HEK293 (cell line): Measurements from ENCODE around the gene TFR2.
A peak's percentile ranks its signal among the peaks of the same experiment; 100 is the strongest.

Source experiments
- CTCF ChIA-PET: fragments of 350-600 bp; formaldehyde crosslinking; extraction: SDS; loops from one replicate; lab custom pipeline; 2021; ENCODE audit warnings: antibody characterized with exemption; lab: Yijun Ruan, JAX
- POLR2A ChIA-PET: fragments of 300-600 bp; formaldehyde crosslinking; extraction: SDS; loops from one replicate; lab custom pipeline; 2020; ENCODE audit warnings: antibody characterized with exemption, inconsistent platforms; lab: Yijun Ruan, JAX
- H3K27ac ChIP-seq: fragments of 200-500 bp; sonication (Bioruptor generic); 2 replicates; pipeline ENCODE4 v1.5.1; 2014; ENCODE audit warnings: low read depth, low read length, control low read depth, inconsistent platforms; ENCODE audit errors: extremely low read depth
- H3K36me3 ChIP-seq, 2 experiments: fragments of 200-500 bp in 1 of 2; sonication (Bioruptor generic) in 1 of 2; 1 replicate in 1 of 2; 2 replicates in 1 of 2; pipeline ENCODE4 v1.5.1; 2014 to 2017; ENCODE audit warnings: inconsistent platforms in 2 of 2, low read length in 2 of 2; ENCODE audit not compliant: control insufficient read depth in 2 of 2, insufficient read depth in 1 of 2
- H3K4me1 ChIP-seq: fragments of 200-500 bp; sonication (Bioruptor generic); 2 replicates; pipeline ENCODE4 v1.5.1; 2014; ENCODE audit warnings: mild to moderate bottlenecking, low read length, inconsistent platforms; ENCODE audit not compliant: control insufficient read depth, insufficient read depth
- H3K4me3 ChIP-seq: 2 replicates; pipeline ENCODE4 v1.5.1; 2011; ENCODE audit warnings: low read depth, mild to moderate bottlenecking, control low read depth, low read length, moderate library complexity
- H3K9me3 ChIP-seq: fragments of 200-500 bp; sonication (Bioruptor generic); 2 replicates; pipeline ENCODE4 v1.5.1; 2014; ENCODE audit warnings: low read depth, low read length, inconsistent platforms; ENCODE audit not compliant: control insufficient read depth, insufficient read depth
- KLF10 ChIP-seq: fragments of 450-650 bp; IDR thresholded peaks from 2 replicates; pipeline ENCODE4 v1.5.1; 2018; ENCODE audit warnings: missing biosample characterization, mild to moderate bottlenecking, missing genetic modification characterization
- OSR2 ChIP-seq: fragments of 450-650 bp; formaldehyde crosslinking; IDR thresholded peaks from 2 replicates; pipeline ENCODE4 v1.5.1; 2016; ENCODE audit warnings: missing biosample characterization, missing genetic modification characterization
- OVOL3 ChIP-seq: fragments of 450-650 bp; formaldehyde crosslinking; IDR thresholded peaks from 2 replicates; pipeline ENCODE4 v1.5.1; 2016; ENCODE audit warnings: missing biosample characterization, missing genetic modification characterization
- SP3 ChIP-seq: fragments of 450-650 bp; formaldehyde crosslinking; IDR thresholded peaks from 2 replicates; pipeline ENCODE4 v1.5.1; 2016; ENCODE audit warnings: missing biosample characterization, missing genetic modification characterization
- TRIM28 ChIP-seq: IDR thresholded peaks from 2 replicates; pipeline ENCODE4 v1.6.1; 2011; ENCODE audit warnings: low read length, control low read depth, borderline replicate concordance
- YY2 ChIP-seq: fragments of 450-650 bp; formaldehyde crosslinking; IDR thresholded peaks from 2 replicates; pipeline ENCODE4 v1.5.1; 2016; ENCODE audit warnings: missing biosample characterization, missing genetic modification characterization
- ZNF335 ChIP-seq: fragments of 450-650 bp; formaldehyde crosslinking; conservative IDR thresholded peaks from 2 replicates; pipeline ENCODE4 v1.5.1; 2016; ENCODE audit warnings: missing biosample characterization, missing genetic modification characterization
- ZNF416 ChIP-seq: fragments of 450-650 bp; formaldehyde crosslinking; IDR thresholded peaks from 2 replicates; pipeline ENCODE4 v1.5.1; 2016; ENCODE audit warnings: missing biosample characterization, missing genetic modification characterization
- ZNF501 ChIP-seq: fragments of 450-650 bp; formaldehyde crosslinking; IDR thresholded peaks from 2 replicates; pipeline ENCODE4 v1.5.1; 2016; ENCODE audit warnings: missing biosample characterization, missing genetic modification characterization
- ZNF544 ChIP-seq: fragments of 450-650 bp; formaldehyde crosslinking; IDR thresholded peaks from 2 replicates; pipeline ENCODE4 v1.5.0; 2017; ENCODE audit warnings: missing biosample characterization, missing genetic modification characterization
- ZNF549 ChIP-seq: fragments of 450-650 bp; IDR thresholded peaks from 2 replicates; pipeline ENCODE4 v1.5.1; 2018; ENCODE audit warnings: missing biosample characterization, missing genetic modification characterization, mild to moderate bottlenecking, inconsistent platforms, moderate library complexity
- ZNF555 ChIP-seq: fragments of 450-650 bp; formaldehyde crosslinking; conservative IDR thresholded peaks from 2 replicates; pipeline ENCODE4 v1.5.1; 2017; ENCODE audit warnings: missing biosample characterization, mild to moderate bottlenecking, missing genetic modification characterization, inconsistent platforms
- ZNF701 ChIP-seq: fragments of 450-650 bp; formaldehyde crosslinking; IDR thresholded peaks from 2 replicates; pipeline ENCODE4 v1.5.1; 2016; ENCODE audit warnings: missing biosample characterization, missing genetic modification characterization
- ZNF768 ChIP-seq: fragments of 450-650 bp; formaldehyde crosslinking; IDR thresholded peaks from 2 replicates; pipeline ENCODE4 v1.5.1; 2018; ENCODE audit warnings: missing biosample characterization, mild to moderate bottlenecking, missing genetic modification characterization
- ZXDB ChIP-seq: fragments of 450-650 bp; formaldehyde crosslinking; IDR thresholded peaks from 2 replicates; pipeline ENCODE4 v1.5.1; 2016; ENCODE audit warnings: missing biosample characterization, missing genetic modification characterization
- TF ChIP-seq, protein P1 (sequence below): fragments of 450-650 bp; formaldehyde crosslinking; IDR thresholded peaks from 2 replicates; pipeline ENCODE4 v1.5.1; 2016; ENCODE audit warnings: missing biosample characterization, missing genetic modification characterization
- TF ChIP-seq, protein P2 (sequence below): fragments of 450-650 bp; formaldehyde crosslinking; IDR thresholded peaks from 2 replicates; pipeline ENCODE4 v1.5.1; 2016; ENCODE audit warnings: missing biosample characterization, missing genetic modification characterization
- TF ChIP-seq, protein P3 (sequence below): fragments of 450-650 bp; formaldehyde crosslinking; IDR thresholded peaks from 2 replicates; pipeline ENCODE4 v1.5.1; 2016; ENCODE audit warnings: missing biosample characterization, missing genetic modification characterization
- TF ChIP-seq, protein P4 (sequence below): fragments of 450-650 bp; formaldehyde crosslinking; IDR thresholded peaks from 2 replicates; pipeline ENCODE4 v1.5.1; 2017; ENCODE audit warnings: missing biosample characterization, missing genetic modification characterization
- TF ChIP-seq, protein P5 (sequence below): fragments of 450-650 bp; formaldehyde crosslinking; IDR thresholded peaks from 2 replicates; pipeline ENCODE4; 2016; ENCODE audit warnings: missing biosample characterization, missing genetic modification characterization
- TF ChIP-seq, protein P6 (sequence below): fragments of 450-650 bp; IDR thresholded peaks from 2 replicates; pipeline ENCODE4 v1.5.1; 2018; ENCODE audit warnings: missing biosample characterization, missing genetic modification characterization

TFR2 gene

DNA sequence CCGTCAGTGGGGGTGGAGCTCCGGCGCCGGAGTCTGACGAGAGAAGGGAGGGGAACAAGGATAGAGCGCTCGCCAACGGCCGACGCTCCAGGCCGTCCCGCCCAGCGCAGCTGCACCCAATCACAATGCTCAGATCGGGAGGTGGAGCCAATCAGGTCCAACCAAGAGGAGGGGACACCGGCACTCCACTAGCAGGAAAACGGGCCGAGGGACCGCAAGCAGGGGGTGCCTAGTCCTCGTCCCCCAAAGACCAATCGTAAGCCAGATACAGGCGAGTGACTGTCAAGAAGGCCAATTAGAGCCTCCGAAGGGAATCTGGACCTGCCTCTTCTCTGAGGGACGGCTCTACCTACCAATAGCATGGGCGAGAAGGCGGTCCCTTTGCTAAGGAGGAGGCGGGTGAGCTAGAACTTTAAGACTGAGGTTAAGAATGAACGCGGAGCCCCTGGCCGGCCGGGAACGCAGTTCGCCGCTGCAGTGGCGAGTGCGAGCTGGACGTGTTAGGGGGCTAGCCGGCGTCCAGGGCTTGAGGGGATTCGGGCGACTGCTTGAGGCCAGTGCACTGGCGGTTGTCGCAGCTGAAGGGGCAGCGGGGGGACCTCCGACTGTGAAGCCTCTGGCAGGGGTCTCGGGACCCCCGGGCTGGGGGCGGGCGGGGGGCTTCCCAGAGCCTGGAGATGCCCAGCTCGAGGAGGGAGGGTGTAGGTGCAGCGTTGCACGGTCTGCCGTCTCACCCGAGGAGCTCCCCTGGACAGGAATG is 54.9 kb downstream of the TFR2 start, which contains the start of gene FBXO24 (continued):
- TF ChIP-seq, protein P1, sequence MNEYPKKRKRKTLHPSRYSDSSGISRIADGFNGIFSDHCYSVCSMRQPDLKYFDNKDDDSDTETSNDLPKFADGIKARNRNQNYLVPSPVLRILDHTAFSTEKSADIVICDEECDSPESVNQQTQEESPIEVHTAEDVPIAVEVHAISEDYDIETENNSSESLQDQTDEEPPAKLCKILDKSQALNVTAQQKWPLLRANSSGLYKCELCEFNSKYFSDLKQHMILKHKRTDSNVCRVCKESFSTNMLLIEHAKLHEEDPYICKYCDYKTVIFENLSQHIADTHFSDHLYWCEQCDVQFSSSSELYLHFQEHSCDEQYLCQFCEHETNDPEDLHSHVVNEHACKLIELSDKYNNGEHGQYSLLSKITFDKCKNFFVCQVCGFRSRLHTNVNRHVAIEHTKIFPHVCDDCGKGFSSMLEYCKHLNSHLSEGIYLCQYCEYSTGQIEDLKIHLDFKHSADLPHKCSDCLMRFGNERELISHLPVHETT (tag by site-specific recombination), result no peak
- TF ChIP-seq, protein P2, sequence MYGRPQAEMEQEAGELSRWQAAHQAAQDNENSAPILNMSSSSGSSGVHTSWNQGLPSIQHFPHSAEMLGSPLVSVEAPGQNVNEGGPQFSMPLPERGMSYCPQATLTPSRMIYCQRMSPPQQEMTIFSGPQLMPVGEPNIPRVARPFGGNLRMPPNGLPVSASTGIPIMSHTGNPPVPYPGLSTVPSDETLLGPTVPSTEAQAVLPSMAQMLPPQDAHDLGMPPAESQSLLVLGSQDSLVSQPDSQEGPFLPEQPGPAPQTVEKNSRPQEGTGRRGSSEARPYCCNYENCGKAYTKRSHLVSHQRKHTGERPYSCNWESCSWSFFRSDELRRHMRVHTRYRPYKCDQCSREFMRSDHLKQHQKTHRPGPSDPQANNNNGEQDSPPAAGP (tag by site-specific recombination), result 0 out of 2 replicates have a peak, but pooled peaks have one; percentile 13
- TF ChIP-seq ZNF501 (tag by site-specific recombination) (0 out of 2 replicates have a peak, but pooled peaks have one; percentile 20), OVOL3 (tag by site-specific recombination) (no peak), SP3 (tag by site-specific recombination) (peak; percentile 98), ZXDB (peak; percentile 94), ZNF335 (tag by site-specific recombination) (0 out of 2 replicates have a peak, but pooled peaks have one; percentile 11)
- TF ChIP-seq, protein P3, sequence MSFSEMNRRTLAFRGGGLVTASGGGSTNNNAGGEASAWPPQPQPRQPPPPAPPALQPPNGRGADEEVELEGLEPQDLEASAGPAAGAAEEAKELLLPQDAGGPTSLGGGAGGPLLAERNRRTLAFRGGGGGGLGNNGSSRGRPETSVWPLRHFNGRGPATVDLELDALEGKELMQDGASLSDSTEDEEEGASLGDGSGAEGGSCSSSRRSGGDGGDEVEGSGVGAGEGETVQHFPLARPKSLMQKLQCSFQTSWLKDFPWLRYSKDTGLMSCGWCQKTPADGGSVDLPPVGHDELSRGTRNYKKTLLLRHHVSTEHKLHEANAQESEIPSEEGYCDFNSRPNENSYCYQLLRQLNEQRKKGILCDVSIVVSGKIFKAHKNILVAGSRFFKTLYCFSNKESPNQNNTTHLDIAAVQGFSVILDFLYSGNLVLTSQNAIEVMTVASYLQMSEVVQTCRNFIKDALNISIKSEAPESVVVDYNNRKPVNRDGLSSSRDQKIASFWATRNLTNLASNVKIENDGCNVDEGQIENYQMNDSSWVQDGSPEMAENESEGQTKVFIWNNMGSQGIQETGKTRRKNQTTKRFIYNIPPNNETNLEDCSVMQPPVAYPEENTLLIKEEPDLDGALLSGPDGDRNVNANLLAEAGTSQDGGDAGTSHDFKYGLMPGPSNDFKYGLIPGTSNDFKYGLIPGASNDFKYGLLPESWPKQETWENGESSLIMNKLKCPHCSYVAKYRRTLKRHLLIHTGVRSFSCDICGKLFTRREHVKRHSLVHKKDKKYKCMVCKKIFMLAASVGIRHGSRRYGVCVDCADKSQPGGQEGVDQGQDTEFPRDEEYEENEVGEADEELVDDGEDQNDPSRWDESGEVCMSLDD (tag by site-specific recombination), result peak; percentile 50; the same call in 1 of the 2 replicates

DNA sequence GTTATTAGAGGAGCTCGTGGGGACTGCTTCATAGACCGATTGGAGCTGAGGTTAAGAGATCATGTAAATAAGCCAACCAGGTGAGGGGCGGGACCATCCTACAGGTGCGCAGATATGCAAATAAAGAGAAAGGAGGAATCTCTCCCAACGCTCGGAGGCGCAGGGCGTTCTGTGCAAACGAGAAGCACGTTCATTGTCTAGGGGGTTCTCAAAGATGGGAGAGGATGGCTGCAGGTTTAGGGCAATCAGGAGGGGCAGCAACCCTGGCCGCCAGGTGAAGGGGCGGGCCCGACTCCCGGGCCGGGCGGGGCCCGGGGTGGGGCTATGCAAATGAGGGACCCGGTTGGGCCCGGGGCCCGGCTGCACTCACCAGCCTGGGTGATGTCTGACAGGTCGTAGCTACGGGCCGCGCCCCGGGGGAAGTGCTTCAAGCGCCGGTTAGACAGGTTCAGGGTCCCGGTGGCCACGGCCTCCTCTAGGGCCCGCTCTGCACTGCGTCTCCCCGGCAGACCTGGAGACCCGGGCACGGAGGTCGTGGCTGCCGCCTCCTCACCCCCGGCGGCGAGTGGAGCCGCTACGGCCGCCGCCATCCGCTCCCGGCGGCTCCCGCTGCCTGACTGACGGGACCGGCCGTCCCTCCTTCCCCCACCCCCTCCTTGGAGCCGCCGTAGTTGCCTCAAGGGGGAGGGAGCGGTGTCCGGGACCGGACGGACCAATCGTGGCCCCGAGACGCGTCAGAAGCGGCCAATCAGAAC is 55.7 kb downstream of the TFR2 start, which contains the start of gene LRCH4:
TSS of gene LRCH4 (minus strand) at position 619 of the 755 bp plus-strand sequence. CDS start at position 590, 29 bp downstream.
- no peaks in the 10 kb centered on the region for H3K9me3 ChIP-seq
- POLR2A ChIA-PET, result interaction anchor here (0.6 to 3.7 kb wide), 75 partner anchors 8 to 632 kb away, joined by 3 to 91 read pairs (median 5); partner anchors contain the start of genes ACTL6B, AGFG2, AP4M1 and GIGYF1
- H3K27ac ChIP-seq, result peak within 1 kb of the TSS; percentile 73
- H3K36me3 ChIP-seq, result peaks cover under 1 to 19% of the 10 kb centered on the region in 2 experiments; a peak in 2 of 3 replicates
- peaks cover 12% of the 10 kb centered on the region for H3K4me1 ChIP-seq
- peak within 1 kb of the TSS; percentile 90 for H3K4me3 ChIP-seq
- CTCF ChIA-PET, result interaction anchor here (0.6 to 4.2 kb wide), 15 partner anchors 9 to 267 kb away, joined by 3 to 25 read pairs (median 5); partner anchors contain the start of genes AGFG2 and SLC12A9
- TF ChIP-seq ZNF768 (no peak), ZNF701 (tag by site-specific recombination) (no peak), KLF10 (peak; percentile 89), ZNF544 (tag by site-specific recombination) (no peak), YY2 (tag by site-specific recombination) (peak; percentile 89), ZNF549 (tag by site-specific recombination) (no peak), ZNF555 (tag by site-specific recombination) (no peak), ZNF416 (tag by site-specific recombination) (no peak), TRIM28 (no peak), OSR2 (peak; percentile 52; the same call in 1 of the 2 replicates)
- TF ChIP-seq, protein P2 (tag by site-specific recombination), result peak; percentile 97
- TF ChIP-seq, protein P4, sequence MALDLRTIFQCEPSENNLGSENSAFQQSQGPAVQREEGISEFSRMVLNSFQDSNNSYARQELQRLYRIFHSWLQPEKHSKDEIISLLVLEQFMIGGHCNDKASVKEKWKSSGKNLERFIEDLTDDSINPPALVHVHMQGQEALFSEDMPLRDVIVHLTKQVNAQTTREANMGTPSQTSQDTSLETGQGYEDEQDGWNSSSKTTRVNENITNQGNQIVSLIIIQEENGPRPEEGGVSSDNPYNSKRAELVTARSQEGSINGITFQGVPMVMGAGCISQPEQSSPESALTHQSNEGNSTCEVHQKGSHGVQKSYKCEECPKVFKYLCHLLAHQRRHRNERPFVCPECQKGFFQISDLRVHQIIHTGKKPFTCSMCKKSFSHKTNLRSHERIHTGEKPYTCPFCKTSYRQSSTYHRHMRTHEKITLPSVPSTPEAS (tag by site-specific recombination), result peak; percentile 47; the same call in 1 of the 2 replicates
- TF ChIP-seq, protein P1 (tag by site-specific recombination), result peak; percentile 83; the same call in 1 of the 2 replicates
- TF ChIP-seq, protein P5, sequence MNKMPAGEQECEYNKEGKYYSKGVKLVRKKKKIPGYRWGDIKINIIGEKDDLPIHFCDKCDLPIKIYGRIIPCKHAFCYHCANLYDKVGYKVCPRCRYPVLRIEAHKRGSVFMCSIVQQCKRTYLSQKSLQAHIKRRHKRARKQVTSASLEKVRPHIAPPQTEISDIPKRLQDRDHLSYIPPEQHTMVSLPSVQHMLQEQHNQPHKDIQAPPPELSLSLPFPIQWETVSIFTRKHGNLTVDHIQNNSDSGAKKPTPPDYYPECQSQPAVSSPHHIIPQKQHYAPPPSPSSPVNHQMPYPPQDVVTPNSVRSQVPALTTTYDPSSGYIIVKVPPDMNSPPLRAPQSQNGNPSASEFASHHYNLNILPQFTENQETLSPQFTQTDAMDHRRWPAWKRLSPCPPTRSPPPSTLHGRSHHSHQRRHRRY (tag by site-specific recombination), result peak; percentile 25; the same call in 1 of the 2 replicates
- TF ChIP-seq, protein P6, sequence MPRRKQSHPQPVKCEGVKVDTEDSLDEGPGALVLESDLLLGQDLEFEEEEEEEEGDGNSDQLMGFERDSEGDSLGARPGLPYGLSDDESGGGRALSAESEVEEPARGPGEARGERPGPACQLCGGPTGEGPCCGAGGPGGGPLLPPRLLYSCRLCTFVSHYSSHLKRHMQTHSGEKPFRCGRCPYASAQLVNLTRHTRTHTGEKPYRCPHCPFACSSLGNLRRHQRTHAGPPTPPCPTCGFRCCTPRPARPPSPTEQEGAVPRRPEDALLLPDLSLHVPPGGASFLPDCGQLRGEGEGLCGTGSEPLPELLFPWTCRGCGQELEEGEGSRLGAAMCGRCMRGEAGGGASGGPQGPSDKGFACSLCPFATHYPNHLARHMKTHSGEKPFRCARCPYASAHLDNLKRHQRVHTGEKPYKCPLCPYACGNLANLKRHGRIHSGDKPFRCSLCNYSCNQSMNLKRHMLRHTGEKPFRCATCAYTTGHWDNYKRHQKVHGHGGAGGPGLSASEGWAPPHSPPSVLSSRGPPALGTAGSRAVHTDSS, result no peak
